ENCODE measurements around the gene DNAH9.

DNAH9 gene

DNA sequence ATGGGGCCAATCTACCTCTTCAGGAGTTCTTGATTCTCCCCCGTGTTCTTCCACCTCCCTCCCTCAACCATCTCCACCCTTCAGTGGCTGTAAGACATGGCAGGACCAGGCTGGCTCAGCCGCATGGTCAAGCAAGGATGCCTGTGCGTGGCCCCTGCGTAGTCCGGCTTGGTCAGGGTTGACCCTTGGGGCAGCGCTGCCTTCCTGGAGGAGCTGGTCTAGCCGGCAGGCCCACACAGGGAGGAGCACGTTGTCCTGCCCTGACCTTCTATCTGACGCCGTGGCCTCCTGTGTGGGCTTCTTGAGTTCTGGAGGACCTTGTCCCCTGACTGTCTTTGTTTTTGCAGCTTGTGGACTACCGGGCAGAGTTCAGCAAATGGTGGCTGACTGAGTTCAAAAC, 169.8 kb downstream of the DNAH9 start:
- DNase-seq (ENCODE audit: low read depth in 3 of 3) = no peak

DNA sequence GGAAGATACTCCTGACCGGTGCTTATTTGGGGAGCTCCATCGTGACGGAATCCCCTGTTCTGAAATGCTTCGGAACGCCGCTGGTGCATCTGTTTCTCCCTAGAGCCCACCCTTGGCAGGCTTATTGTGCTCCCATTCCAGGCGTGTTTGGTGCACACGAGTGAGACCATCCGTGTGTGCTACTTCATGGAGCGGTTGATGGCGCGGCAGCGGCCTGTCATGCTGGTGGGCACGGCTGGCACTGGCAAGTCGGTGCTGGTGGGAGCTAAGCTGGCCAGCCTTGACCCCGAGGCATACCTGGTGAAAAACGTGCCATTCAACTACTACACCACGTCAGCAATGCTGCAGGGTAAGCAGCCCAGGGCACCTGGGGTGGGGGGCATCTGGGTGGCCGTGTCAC, 170.7 kb downstream of the DNAH9 start:
- no peak for DNase-seq (ENCODE audit: low read depth in 3 of 3)

DNA sequence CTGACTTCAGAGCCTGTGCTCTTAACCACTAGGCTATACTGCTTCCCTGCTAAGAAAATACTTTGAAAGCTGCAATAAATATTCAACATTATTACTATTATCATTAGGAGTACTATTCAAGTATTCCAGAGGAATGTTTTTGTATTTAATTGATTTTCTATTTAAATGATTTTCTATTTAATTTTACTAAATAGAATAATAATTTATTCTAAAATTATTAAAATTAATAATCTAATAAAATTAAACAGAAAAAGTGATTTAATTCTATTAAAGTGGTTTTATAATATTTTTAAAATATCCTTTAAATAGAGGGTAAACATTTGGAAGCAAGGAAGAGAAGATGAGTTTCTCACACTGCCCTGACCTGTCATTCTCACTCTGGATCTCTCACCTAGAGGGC, 173.8 kb downstream of the DNAH9 start:
- DNase-seq (ENCODE audit: low read depth in 3 of 3) = no peak

DNA sequence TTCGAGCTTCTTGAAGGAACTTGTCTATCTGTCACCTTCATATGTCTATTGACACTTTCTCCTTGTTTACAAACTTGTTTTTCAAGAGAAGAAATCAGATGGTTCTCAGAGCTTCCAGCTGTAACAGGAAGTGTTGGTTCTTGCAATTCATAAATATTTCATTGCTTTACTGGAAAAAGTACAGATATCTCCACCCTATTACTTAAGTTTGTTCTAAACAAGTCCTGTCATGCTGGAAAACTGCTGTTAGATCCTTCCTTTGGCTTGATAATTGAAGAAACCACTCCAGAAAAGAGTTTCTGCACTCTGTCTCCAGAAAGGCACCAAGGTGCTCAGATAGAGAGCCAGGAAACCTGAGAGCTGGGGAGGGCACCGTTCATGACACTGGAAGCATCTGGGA, 181.6 kb downstream of the DNAH9 start:
- no peak for DNase-seq (ENCODE audit: low read depth in 3 of 3)

DNA sequence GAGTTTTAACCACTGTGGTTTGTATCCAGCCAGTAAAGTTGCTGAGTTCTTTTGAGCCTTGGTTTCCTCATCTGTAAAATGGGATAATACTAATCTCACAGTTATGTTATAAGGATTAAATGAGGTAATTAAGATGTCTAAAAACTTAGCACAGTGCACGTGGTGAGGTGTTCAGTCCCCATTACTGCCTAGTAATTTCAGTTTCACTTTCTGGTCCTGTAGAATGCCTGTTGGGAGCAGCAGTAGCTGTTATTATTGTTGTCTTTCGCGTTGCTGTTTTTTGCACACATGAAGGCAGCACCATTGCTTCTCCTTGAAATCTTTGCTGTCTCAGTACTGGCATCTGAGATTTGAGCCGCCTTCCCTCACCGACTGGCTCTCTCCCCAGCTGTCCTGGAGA, 182.4 kb downstream of the DNAH9 start:
- DNase-seq (ENCODE audit: low read depth in 3 of 3) = no peak

DNA sequence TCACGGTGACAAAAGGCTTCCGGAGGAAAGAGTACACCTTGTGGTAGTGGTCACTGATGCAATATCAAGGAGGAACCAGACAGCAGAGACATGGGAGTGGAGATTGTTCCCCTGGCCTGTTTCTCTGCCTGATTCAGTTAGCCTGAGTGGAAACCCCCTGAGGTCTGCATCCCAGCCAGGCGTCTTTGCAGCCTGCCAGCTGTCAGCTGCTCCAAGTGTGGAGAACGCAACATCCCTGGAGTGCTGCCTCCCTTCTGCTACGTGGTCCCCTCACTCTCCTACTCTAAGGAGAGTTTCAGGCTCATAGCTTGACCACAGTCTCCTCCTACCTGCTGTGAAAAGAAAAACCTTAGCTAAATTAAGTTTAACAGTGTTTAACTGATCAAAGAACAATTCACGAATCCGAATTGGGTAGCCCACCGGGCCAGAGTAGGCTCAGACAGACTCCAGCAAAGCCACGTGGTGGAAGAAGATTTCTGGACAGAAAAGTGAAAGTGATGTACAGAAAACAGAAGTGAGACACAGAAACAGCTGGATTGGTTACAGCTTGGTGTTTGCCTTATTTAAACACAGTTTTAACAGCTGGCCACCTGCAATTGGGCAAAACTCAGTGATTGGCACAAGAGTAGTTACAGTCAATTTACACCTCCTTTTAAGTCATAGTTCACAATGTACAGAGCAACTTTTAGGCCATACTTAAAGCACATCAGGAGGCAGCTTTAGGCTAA, 188.6 kb downstream of the DNAH9 start:
- DNase-seq (ENCODE audit: low read depth in 3 of 3) = no peak

DNA sequence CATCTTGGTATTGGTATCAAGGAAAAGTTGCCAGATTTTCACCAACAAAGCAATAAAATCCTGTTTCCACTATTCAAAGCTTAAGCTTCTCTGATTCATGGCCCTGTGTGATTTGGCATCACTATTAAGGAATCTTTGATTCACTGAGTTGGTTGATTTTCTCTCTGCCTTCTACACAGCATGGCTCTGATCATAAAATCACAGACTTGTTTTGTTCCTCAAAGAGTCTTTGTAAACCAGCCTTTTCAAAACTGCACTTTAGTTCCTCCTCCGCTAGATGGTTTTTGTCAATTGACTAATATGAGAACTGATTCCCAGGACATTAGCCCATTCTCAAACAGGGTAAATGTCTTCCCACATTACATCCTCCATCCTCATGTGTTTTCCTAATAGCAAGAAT, 197.6 kb downstream of the DNAH9 start:
- no peak for DNase-seq (ENCODE audit: low read depth in 3 of 3)

DNA sequence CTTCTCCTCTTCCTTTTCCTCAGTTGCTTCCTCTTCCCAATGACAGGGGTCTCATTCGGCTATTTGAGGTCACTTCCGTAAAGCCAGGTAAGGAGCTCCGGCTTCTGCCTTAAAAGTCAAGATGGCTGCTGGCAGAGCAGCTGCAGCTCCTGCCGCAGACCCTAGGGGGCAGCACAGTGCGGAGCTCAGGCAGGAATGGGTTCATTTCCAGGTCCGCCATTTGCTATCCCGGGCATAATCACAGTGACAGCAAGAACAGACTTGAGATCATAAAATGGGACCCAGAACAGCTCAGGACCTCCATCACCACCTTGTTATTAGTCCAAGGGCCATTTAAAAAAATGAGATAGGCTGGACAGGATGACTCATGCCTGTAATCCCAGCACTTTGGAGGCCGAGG, 199.5 kb downstream of the DNAH9 start:
- no peak for DNase-seq (ENCODE audit: low read depth in 3 of 3)

DNA sequence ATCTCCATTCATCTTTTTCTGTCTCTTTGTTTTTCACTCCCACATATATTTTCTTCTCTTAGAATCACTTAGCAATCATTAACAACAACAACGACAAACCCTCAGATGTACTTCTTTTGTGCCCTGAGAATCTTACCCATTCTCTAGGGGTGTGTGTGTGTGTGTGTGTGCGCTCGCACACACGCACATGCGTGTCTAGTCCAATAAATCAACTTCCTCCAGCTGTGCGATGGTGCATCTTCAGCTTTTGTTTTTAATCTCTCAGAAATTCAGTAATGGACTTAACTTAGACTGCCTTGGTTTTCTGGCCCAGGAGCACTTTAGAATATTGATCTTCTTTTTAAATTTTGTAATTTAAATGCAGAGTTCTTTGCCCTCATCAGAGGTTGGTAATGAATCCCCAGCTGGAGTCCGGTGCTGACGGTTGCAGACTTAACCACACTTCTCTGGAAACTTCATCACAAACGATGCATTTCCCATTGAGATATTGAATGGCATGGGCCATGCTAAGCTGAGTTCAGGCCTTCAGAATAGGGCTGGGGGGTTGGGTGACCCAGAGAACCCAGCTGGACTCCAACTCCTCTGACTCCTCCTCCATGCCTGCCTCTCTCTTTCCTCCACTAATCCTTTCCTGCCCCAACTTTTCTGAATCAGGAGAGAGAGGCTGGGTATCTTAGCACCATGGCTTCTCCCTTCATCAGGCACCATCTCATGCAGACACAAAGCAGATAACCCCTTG, 205.1 kb downstream of the DNAH9 start:
- no peak for DNase-seq (ENCODE audit: low read depth in 3 of 3)

DNA sequence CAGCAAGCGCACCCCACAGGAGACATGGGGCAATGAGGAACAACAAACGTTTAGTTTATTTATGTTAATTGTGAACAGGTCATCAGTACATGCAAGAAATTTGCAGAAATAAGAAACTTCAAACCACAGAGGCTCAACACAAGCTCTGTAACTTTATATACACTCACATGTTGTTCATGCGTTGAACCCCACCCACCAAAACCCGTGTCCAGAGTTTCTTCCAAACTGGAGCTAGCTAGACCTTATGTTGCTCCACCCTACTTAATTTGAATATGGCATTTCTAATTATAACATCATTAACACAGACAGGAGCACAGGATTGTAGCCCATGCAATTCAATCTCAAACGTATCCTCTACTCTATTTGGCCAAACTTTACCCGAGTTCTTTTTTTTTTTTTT, 206.9 kb downstream of the DNAH9 start:
- DNase-seq (ENCODE audit: low read depth in 3 of 3) = no peak

DNA sequence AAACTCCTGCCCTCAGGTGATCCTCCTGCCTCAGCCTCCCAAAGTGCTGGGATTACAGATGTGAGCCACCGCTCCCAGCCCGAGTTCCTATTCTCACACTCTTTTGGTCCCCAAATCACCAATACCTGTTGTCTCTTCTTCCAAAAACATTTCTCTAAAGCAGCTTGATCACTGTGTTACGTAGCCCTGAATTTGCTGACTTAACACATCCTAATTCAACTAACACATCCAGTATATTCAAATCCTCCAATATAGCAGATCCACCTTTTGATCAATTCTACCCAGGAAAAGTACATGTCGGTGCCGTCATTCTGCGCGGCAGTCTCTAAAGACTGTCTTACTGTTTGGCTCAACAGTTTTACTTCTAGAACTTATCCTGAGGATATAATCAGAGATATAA, 207.7 kb downstream of the DNAH9 start:
- DNase-seq (ENCODE audit: low read depth in 3 of 3) = no peak

DNA sequence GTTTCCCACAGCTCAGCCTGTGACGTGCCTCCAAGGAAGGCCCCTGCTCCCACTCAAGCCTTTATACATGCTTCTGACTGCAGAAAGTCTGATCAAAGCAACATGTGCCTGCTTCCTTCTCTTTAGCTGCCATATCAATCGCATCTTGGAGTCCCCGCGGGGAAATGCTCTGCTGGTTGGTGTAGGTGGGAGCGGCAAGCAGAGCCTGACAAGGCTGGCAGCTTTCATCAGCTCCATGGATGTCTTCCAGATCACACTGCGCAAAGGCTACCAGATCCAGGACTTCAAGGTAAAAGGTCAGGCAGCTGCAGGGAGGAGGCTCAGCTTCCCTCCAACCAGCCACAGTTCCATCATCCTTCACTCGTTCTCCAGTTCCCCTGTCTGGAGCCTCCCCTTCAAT, 209.3 kb downstream of the DNAH9 start:
- DNase-seq (ENCODE audit: low read depth in 3 of 3) = no peak

DNA sequence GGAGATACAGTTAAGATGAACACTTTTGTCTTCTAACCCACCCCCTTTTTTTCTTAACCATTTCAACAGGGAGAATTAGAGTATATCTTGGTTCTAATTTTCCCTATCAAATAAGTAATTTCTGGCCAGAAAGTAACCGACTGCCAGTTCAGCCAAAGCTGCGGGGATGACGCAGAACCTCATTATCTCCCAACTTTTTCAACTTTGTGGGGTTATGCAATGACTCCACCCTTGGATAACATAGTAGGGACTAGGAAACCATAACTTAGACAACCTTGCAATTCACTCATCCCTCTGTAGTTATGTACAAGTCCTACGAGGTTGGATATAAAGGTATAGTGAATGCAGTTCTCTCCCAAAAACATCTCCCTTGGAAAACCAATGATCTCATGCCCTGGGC, 215.0 kb downstream of the DNAH9 start:
- DNase-seq (ENCODE audit: low read depth in 3 of 3) = no peak

DNA sequence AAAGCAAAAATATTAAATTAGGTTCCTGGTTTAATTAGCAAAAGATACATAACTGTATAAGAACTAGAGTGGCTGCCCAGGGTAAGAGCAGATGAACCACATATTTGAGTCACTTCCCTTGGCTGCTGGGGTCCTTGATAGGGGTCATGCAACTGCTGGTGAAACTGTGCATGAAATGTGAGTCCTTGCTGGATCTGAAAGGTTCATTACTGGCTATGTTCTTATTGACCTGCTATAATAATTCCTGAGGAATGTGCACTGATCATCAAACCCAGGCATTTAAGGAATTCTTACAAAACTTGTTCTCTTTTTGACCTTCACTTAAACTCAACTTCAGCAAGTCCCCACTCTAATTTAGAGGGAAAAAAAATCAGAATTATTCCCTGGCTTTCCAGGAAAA, 215.6 kb downstream of the DNAH9 start:
- DNase-seq (ENCODE audit: low read depth in 3 of 3) = no peak

DNA sequence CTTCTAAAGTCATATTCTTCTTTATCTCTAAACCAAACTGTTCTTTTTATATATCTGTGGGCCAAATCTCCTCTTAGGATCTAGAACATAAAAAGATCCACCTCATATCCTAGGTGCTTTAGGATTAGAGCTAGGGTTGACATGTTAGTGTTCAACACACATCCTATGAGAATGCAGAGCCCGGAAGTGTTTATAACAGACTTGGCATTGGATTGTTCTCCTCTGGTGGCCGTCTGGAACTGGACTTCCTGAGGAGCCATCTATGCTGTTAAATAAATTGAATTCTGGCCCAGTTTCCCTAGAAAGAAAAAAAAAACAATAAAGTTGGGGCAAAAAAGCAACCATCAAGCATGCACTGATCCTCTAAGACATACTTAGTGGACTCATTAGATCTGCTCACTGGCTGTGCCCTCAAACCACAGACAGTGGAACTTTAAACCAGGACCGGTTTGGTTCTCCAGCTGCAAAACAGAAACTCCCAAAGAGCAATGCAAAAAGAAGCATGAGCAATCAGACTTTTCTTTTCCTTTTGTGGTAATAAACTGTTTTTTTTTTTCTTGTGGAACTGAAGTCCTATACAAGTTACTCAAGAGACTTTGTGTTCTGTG, 216.5 kb downstream of the DNAH9 start:
- no peak for DNase-seq (ENCODE audit: low read depth in 3 of 3)

DNA sequence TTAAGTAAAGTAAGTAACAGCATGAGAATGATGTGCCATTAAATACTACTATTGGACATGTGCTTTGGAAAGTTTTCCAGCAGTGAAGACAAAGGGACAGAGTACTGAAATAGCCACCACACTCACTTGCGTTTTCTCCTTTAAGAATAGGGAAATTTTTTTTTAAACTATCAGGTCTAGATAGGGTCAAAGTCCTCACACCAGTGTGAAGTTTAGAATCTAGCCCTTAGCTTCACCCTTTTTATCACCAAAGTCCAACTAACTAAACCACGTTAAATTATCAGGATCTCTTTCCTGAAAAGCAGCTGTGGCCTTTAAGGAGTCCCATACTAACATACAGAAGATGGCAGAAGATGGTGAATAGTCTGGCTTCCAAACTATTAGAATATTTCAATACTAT, 218.1 kb downstream of the DNAH9 start:
- DNase-seq (ENCODE audit: low read depth in 3 of 3) = no peak

DNA sequence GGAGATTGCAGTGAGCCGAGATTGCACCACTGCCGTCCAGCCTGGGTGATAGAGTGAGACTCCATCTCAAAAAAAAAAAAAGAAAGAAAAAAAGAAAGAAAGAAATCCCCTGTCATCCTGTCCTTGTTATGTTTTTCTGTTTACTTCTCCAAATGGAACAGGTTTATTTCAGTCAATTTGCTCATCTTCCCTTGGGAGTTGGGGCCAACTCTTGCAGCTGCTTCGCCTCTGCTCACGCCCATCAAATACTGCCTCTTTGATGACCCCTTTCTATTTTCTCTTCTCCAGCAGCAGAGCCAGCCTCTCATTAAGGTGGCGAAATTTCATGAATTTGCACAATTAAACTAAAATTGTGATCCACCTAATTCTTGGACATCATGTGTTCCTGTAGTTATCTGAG, 225.6 kb downstream of the DNAH9 start:
- no peak for DNase-seq (ENCODE audit: low read depth in 3 of 3)

DNA sequence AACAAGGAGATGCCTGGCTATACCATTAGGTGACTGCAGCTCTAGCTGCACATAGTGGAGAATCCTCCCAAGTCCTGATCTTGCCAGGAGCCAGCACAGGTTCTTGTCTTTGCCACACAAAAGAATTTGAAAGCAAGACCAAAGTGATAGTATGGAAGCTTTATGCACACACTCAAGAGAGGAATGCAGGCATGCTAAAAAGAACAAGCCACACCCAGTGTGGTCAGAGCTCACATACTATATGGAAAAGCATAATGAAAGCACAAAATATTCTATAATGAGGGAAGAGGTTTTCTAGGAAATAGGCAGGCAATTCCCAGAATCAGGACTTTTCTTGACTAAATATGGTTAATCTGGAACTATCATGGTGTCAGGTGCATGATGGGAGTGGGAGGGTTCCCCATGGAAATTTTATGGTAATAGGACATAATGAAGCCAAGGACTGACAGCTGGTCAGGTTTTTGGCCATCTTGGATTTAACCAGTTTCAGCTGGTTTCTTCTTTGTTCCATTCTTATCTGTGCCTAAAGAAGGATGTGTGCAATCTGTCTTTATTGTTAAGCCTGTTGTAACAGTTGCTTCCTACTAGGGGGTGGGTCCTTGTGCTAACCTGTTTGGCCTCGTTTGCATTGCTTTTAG, 227.4 kb downstream of the DNAH9 start:
- no peak for DNase-seq (ENCODE audit: low read depth in 3 of 3)

DNA sequence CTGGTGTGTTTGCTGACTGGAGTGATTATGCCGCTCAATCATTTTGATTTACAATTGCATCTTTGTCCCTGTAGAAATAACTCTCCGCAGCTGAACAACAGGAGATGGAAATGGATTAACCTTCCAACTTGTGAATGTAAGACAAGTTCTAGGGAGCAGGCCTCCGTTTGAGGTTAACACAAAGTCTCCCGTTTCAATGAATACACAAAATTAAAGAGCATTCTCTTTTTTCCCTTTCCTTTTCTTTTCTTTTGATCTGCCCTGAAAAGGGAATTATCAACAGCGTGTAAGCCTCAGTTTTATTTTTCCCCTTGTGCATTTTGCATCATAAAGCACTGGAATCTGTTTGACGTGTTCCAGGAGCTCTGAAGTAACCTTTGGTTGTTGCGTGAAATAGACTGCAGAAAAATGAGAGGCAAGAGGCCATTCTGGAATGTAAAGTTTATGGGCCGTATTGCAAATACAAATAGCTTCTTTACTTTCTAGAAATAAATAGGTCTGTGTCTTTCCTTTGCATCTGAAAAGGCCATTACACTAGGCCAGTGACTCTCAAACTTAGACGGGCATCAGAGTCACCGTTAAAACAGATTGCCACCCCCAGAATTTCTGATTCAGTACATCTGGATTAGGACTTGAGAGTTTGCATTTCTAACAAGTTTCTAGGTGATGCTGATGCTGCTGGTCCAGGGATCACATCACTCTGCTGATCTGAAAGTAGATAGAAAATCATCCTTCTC, 234.3 kb downstream of the DNAH9 start:
- no peak for DNase-seq (ENCODE audit: low read depth in 3 of 3)

DNA sequence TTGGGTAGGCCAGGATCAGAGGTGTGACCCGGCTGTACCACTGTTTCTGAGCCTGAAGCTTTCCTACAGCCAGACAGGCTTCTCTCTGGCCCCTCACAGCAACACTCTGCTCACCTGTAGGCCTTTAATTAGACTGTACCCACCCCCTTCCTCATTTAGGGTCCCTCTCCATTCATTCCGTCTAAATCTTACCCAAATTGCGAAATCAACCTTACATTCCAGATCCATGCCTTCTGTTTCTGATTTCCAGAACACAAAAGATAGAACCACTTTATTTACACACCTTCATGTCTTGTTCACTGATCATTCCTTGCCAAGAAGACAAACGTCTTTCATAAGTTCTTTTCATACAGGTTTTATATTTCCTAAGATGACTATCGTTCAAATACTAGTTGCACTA, 238.2 kb downstream of the DNAH9 start:
- DNase-seq (ENCODE audit: low read depth in 3 of 3) = no peak

DNA sequence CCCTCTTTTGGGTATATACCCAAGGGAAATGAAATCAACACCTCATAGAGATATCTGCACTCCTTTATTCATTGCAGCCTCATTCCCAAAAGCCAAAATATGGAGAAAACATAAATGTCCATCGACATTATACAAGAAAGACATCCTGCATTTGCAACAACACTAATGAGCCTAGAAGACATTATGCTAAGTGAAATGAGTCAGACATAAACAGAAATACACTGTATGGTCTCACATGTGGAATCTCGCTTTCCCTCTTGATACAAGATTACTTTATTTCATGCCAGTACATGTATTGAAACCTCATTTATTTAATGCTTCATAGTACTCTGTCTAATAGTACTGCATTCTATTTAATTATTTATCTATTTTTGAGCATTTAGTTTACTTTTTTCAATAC, 241.8 kb downstream of the DNAH9 start:
- DNase-seq (ENCODE audit: low read depth in 3 of 3) = no peak

DNA sequence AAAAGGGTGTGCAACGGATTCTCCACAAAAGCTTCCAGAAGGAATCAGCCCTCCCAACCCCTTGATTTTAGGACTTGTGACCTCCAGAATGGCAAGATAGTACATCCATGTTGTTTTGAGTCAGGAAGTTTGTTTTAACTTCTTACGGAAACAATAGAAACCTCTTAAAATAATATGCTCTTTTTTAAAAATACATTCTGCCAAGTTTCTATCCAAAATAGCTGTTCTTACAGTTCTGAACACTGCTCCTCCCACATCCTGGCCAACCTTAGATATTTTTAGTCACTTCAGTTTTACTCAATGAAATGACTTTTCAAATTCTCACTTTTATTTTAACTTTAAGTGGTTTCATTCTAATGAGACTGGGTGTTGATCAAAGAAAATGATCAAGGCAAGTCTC, 242.6 kb downstream of the DNAH9 start:
- DNase-seq (ENCODE audit: low read depth in 3 of 3) = no peak

Data from stimulated activated CD4-positive, alpha-beta T cell treated with anti-CD3 and anti-CD28 coated beads, TNF-alpha, amount 100 ng/mL, for 4 hours (primary cell).